Measurements from ENCODE around the gene HDAC3. TPM values are rescaled to one million over a fixed set of nuclear protein-coding genes. Genes with fewer than 3 reads are reported as not detected.

HDAC3 gene
- total RNA-seq, 8 experiments from 2014 or later: 35.2 to 77.3 (median 58.3) TPM

Other genes starting within 250 kb of the HDAC3 start
- 10 to 100 TPM in 1 of 8 experiments, 1 to 10 TPM in 5, under 1 TPM in 2; 0.22 to 92.9 (median 1.4) TPM for gene PCDHGB4, start 249.2 kb downstream of the HDAC3 start, total RNA-seq
- gene PCDHGA8, start 244.2 kb downstream of the HDAC3 start, total RNA-seq: 1 to 10 TPM in 2 of 8 experiments, under 1 TPM in 6; 0.11 to 5.7 (median 0.57) TPM
- gene PCDHGB5, start 238.9 kb downstream of the HDAC3 start, total RNA-seq: 10 to 100 TPM in 1 of 8 experiments, 1 to 10 TPM in 3, under 1 TPM in 4; 0.05 to 11.4 (median 0.83) TPM
- 1 to 10 TPM in 4 of 8 experiments, under 1 TPM in 4; 0.22 to 5.5 (median 1.3) TPM for gene PCDHGA9, start 234.1 kb downstream of the HDAC3 start, total RNA-seq
- gene PCDHGB6, start 228.8 kb downstream of the HDAC3 start, total RNA-seq: 10 to 100 TPM in 5 of 8 experiments, 1 to 10 TPM in 3; 1.1 to 46.7 (median 31.5) TPM
- gene PCDHGA10, start 223.9 kb downstream of the HDAC3 start, total RNA-seq: 1 to 10 TPM; 2.1 to 7.6 (median 4.4) TPM
- gene PCDHGB7, start 219.2 kb downstream of the HDAC3 start, total RNA-seq: 10 to 100 TPM in 2 of 8 experiments, 1 to 10 TPM in 6; 4.7 to 31.4 (median 9.2) TPM
- gene PCDHGA11, start 215.8 kb downstream of the HDAC3 start, total RNA-seq: 1 to 10 TPM; 1.3 to 8.8 (median 3.8) TPM
- 10 to 100 TPM in 1 of 8 experiments, 1 to 10 TPM in 7; 1.0 to 16.1 (median 1.5) TPM for gene PCDHGA12, start 206.3 kb downstream of the HDAC3 start, total RNA-seq
- gene PCDHGC3, start 160.9 kb downstream of the HDAC3 start, total RNA-seq: 10 to 100 TPM; 15.4 to 73.0 (median 26.0) TPM
- 1 to 10 TPM in 5 of 8 experiments, under 1 TPM in 3; 0.46 to 6.7 (median 4.8) TPM for gene PCDHGC4, start 151.8 kb downstream of the HDAC3 start, total RNA-seq
- gene PCDHGC5, start 147.8 kb downstream of the HDAC3 start, total RNA-seq: 1 to 10 TPM in 4 of 8 experiments, under 1 TPM in 4; 0.31 to 4.1 (median 1.1) TPM
- 10 to 100 TPM in 6 of 8 experiments, 1 to 10 TPM in 2; 7.4 to 93.8 (median 20.0) TPM for gene DIAPH1, start 17.8 kb downstream of the HDAC3 start, total RNA-seq
- 10 to 100 TPM in 5 of 8 experiments, 1 to 10 TPM in 3; 6.0 to 18.6 (median 12.5) TPM for gene RELL2, start 148 bp upstream of the HDAC3 start, total RNA-seq
- gene FCHSD1, start 14.6 kb upstream of the HDAC3 start, total RNA-seq: 10 to 100 TPM in 4 of 8 experiments, 1 to 10 TPM in 4; 5.2 to 22.6 (median 11.1) TPM
- 1 to 10 TPM in 7 of 8 experiments, under 1 TPM in 1; 0.58 to 5.6 (median 2.7) TPM for gene ARAP3, start 45.4 kb upstream of the HDAC3 start, total RNA-seq
- 10 to 100 TPM in 6 of 8 experiments, 1 to 10 TPM in 2; 1.1 to 29.4 (median 17.5) TPM for gene PCDH1, start 241.6 kb upstream of the HDAC3 start, total RNA-seq